Right ventricle myocardium superior (tissue), 1 donor: ENCODE measurements around the gene TMEM201. TPM values are rescaled to one million over a fixed set of nuclear protein-coding genes. Genes with fewer than 3 reads are reported as not detected.

Experiments
- ATAC-seq: fragments of 200-7000 bp; cut with Tn5 transposase; one replicate; pipeline ENCODE4 v1.9.1; 2020; ENCODE audit warnings: mild to moderate bottlenecking; ENCODE audit not compliant: poor library complexity
- DNase-seq: peaks from one replicate; pipeline ENCODE4 v3.0.0-alpha.2; 2020
- intact Hi-C: fragments of 100-400 bp; cut with DNase I; formaldehyde crosslinking; loops from one replicate; pipeline ENCODE4 v1.11.2; 2022
- total RNA-seq: library from RNA; stranded (reverse); fragmentation: NEBNext Ultra II Directional; extraction: Animal tissue kit (Norgen Biotek cat#: 25700); gene quantifications from one replicate; pipeline ENCODE4 v1.2.1, GENCODE V29; 2021
- donor health status: DM: no; HTN: yes; CAD: no; lungs with severe emphysema.

The TMEM201 gene
- total RNA-seq, 1 donor from 2014 or later = 17.2 TPM

GRCh38 chr1:9575486-9575885, 13.2 kb upstream of the TMEM201 start:
- ATAC-seq = no peak
- intact Hi-C loops = no loop called here
- no peak for DNase-seq

GRCh38 chr1:9576903-9577302, 11.8 kb upstream of the TMEM201 start:
- DNase-seq (no peak), ATAC-seq (no peak)
- intact Hi-C loops = no loop called here

GRCh38 chr1:9577423-9577822, 11.3 kb upstream of the TMEM201 start:
- intact Hi-C loops = no loop called here
- no peak for DNase-seq
- ATAC-seq = no peak

GRCh38 chr1:9580942-9581341, 7.8 kb upstream of the TMEM201 start:
- intact Hi-C loops = no loop called here
- ATAC-seq (no peak), DNase-seq (no peak)

GRCh38 chr1:9586147-9586766, 2.5 kb upstream of the TMEM201 start:
- no peak for ATAC-seq
- DNase-seq = no peak
- intact Hi-C loops = no loop called here

GRCh38 chr1:9589144-9589718, 520 bp downstream of the TMEM201 start:
- DNase-seq = peak; percentile 64
- intact Hi-C loops = no loop called here

GRCh38 chr1:9589719-9590157, 1.0 kb downstream of the TMEM201 start:
- ATAC-seq (no peak), DNase-seq (peak; percentile 13)
- intact Hi-C loops = no loop called here

More at GRCh38 chr1:9589144-9589718, 520 bp downstream of the TMEM201 start:
- no peak for ATAC-seq

- intact Hi-C loops = no loop called here
- peak; percentile 37 for DNase-seq
These were observed 1.5 kb downstream of the TMEM201 start for GRCh38 chr1:9590201-9590600.

GRCh38 chr1:9590945-9591668, 2.4 kb downstream of the TMEM201 start:
- no peak for ATAC-seq
- peak; percentile 38 for DNase-seq

More at GRCh38 chr1:9590201-9590600, 1.5 kb downstream of the TMEM201 start:
- ATAC-seq = no peak

GRCh38 chr1:9591669-9592509, 3.2 kb downstream of the TMEM201 start:
- intact Hi-C loops = no loop called here
- ATAC-seq = no peak

More at GRCh38 chr1:9590945-9591668, 2.4 kb downstream of the TMEM201 start:
- intact Hi-C loops = no loop called here

GRCh38 chr1:9592510-9593075, 3.9 kb downstream of the TMEM201 start:
- DNase-seq = peak; percentile 32
- intact Hi-C loops = no loop called here

More at GRCh38 chr1:9591669-9592509, 3.2 kb downstream of the TMEM201 start:
- peak; percentile 51 for DNase-seq

GRCh38 chr1:9593147-9593491, 4.4 kb downstream of the TMEM201 start:
- DNase-seq (peak; percentile 41), ATAC-seq (no peak)
- intact Hi-C loops = no loop called here

More at GRCh38 chr1:9592510-9593075, 3.9 kb downstream of the TMEM201 start:
- ATAC-seq = no peak

GRCh38 chr1:9593492-9594465, 5.1 kb downstream of the TMEM201 start:
- DNase-seq (peak; percentile 84), ATAC-seq (peak; percentile 40)
- intact Hi-C loops = no loop called here

- intact Hi-C loops = no loop called here
- ATAC-seq (no peak), DNase-seq (peak; percentile 32)
These were observed 5.9 kb downstream of the TMEM201 start for GRCh38 chr1:9594471-9595155.

GRCh38 chr1:9595156-9595967, 6.7 kb downstream of the TMEM201 start:
- ATAC-seq (no peak), DNase-seq (no peak)
- intact Hi-C loops = no loop called here

- ATAC-seq (no peak), DNase-seq (peak; percentile 27)
- intact Hi-C loops = no loop called here
These were observed 7.2 kb downstream of the TMEM201 start for GRCh38 chr1:9595968-9596340.
